AG08396 (cell line): ENCODE data around the gene MACROD2.

Source experiments
- DNase-seq: peaks from one replicate; pipeline ENCODE4 v3.0.0; 2012; ENCODE audit warnings: low spot score, mixed read lengths

The MACROD2 gene

GRCh38 chr20:14525426-14525825 is 530.1 kb downstream of the MACROD2 start:
- no peak for DNase-seq

GRCh38 chr20:14526891-14527290 is 531.6 kb downstream of the MACROD2 start:
- DNase-seq: no peak

- no peak for DNase-seq
Measured at GRCh38 chr20:14531786-14532185, 536.5 kb downstream of the MACROD2 start.

GRCh38 chr20:14536738-14537137 is 541.4 kb downstream of the MACROD2 start:
- DNase-seq: no peak

GRCh38 chr20:14538433-14538832 is 543.1 kb downstream of the MACROD2 start:
- no peak for DNase-seq

GRCh38 chr20:14543040-14543439 is 547.7 kb downstream of the MACROD2 start:
- DNase-seq: no peak

GRCh38 chr20:14544688-14545087 is 549.4 kb downstream of the MACROD2 start:
- no peak for DNase-seq

GRCh38 chr20:14550655-14551054 is 555.3 kb downstream of the MACROD2 start:
- DNase-seq: no peak

- DNase-seq: no peak
Measured at GRCh38 chr20:14553774-14554534, 558.6 kb downstream of the MACROD2 start.

- DNase-seq: no peak
Measured at GRCh38 chr20:14555676-14556075, 560.4 kb downstream of the MACROD2 start.

- DNase-seq: no peak
Measured at GRCh38 chr20:14556206-14556605, 560.9 kb downstream of the MACROD2 start.

- DNase-seq: no peak
Measured at GRCh38 chr20:14559612-14560011, 564.3 kb downstream of the MACROD2 start.

GRCh38 chr20:14561741-14562221 is 566.5 kb downstream of the MACROD2 start:
- DNase-seq: peak; percentile 55

GRCh38 chr20:14562981-14563380 is 567.7 kb downstream of the MACROD2 start:
- no peak for DNase-seq

- peak; percentile 5 for DNase-seq
Measured at GRCh38 chr20:14566505-14566904, 571.2 kb downstream of the MACROD2 start.

- no peak for DNase-seq
Measured at GRCh38 chr20:14568225-14568624, 572.9 kb downstream of the MACROD2 start.

GRCh38 chr20:14568701-14569100 is 573.4 kb downstream of the MACROD2 start:
- no peak for DNase-seq

GRCh38 chr20:14569641-14570040 is 574.3 kb downstream of the MACROD2 start:
- DNase-seq: no peak

- DNase-seq: no peak
Measured at GRCh38 chr20:14570811-14571210, 575.5 kb downstream of the MACROD2 start.

GRCh38 chr20:14573676-14574075 is 578.4 kb downstream of the MACROD2 start:
- no peak for DNase-seq

GRCh38 chr20:14576196-14576877 is 581.0 kb downstream of the MACROD2 start:
- DNase-seq: no peak

GRCh38 chr20:14580418-14581074 is 585.2 kb downstream of the MACROD2 start:
- no peak for DNase-seq

GRCh38 chr20:14581731-14582130 is 586.4 kb downstream of the MACROD2 start:
- DNase-seq: no peak
